Fibroblast of upper back skin (primary cell): ENCODE results near the gene ZNF618.
A peak's percentile ranks its signal among the peaks of the same experiment; 100 is the strongest.

Experiments used
- DNase-seq: peaks from one replicate; pipeline ENCODE4 v3.0.0-alpha.2; 2013

The ZNF618 gene

DNA sequence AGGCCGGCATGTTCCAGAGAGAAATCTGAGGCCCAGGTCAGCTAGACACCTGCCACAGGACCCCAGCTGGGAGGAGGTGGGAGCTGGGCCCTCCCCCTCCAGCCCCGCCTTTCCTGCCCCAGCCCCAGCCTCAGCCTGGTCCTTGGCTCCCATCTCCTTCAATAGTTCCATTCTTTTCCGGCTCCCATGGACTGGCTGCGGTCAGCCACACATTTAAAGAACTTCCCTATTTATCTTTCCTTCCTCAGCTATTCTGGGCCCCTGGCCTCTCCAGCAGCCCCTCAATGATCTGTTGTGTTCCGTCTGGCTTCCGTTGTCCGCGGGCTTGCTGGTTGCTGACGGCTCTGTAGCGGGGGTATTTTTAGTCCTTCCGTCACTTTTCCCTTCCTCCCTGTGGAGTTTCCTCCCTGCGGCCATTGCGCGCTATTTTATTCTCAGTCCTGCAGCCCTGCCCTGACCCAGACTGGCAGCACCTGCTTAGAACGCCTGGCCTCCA, 128.2 kb downstream of the ZNF618 start:
- no peak for DNase-seq

DNA sequence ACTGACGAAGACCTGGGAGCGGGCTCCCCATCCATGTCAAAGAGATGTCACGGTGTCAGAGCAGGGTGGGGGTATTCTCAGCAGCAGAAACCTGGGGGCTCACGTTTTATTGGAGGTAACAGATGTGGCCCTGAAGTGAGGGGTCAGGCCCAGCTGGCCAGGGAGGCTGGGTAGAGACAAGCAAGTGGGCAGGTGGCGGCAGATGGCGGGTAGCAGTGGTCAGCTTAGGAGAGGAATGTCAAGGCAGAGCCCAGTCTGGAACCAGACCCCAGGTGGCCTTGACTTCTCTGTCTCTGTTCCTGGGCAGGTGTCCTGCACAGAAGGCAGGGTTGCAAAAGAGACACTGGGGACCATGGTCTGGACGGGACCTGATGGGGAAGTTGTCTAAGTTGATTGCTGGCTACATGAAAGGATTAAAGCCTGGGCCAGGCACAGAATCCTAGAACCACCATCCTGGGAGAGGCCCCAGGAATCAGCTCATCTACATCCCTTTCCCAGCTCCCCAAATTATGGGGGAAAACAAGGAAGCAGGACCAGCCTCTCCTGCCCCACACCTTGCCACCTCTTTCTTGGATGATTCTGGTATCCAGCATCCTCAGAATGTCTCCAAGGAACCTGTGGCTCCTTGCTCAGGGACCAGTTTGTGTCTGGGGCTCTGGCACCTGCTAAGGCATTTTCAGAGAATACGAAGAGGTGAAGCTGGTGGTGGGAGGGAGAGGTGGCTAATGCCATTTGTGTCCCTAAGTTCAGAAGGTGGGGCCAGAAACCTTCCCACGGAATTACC, 129.5 kb downstream of the ZNF618 start:
- no peak for DNase-seq

DNA sequence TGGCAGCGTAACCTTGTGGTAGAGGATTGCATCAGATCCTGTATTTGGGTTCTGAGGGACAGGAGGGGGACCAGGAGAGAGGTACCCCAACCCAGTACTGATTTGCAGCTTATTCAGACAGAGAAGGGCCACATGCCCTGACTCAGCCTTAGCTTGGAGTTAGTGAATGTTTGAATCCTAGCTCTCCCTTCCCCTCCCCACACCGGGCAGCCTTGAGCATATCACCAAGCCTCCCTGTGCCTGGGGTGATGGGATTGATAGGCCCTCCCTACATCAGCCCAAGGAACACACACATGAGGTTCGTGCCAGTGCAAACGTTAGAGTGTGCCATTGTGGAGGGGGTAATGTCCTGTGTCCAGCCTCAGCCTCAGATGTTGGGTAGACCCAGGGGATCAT, 130.0 kb downstream of the ZNF618 start:
- no peak for DNase-seq

DNA sequence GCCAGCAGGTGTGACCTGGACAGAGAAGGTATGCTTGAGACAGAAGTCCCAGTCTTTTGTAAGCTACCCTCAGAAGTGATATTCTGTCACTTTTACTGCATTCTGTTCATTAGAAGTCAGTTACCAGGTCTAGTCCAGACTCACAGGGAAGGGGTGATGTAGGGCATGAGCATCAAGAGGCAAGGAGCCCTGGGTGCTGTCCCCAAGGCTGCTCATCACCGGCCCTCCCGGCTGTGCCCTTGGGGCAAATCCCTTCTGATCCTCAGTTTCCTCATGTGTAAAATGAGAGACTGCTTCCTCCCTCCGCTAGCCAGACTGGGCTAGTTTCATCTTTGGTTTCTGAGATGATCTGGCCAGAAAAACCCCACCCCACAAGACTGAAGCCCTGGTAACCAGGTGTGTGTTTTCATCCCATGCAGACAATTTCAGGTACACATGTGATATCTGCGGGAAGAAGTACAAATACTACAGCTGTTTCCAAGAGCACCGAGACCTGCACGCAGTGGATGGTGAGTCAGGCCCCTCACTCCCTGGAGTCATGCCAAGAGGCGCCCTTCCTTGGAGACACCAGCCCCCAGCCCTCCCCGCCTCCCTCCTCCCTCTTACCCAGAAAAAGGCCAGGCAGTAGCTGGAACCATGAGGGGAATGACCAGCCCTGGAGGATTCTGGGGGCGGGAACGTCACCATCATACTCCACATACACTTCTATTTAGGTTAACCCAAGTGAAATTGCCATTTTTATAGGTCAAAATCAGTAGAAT, 131.0 kb downstream of the ZNF618 start:
- no peak for DNase-seq

DNA sequence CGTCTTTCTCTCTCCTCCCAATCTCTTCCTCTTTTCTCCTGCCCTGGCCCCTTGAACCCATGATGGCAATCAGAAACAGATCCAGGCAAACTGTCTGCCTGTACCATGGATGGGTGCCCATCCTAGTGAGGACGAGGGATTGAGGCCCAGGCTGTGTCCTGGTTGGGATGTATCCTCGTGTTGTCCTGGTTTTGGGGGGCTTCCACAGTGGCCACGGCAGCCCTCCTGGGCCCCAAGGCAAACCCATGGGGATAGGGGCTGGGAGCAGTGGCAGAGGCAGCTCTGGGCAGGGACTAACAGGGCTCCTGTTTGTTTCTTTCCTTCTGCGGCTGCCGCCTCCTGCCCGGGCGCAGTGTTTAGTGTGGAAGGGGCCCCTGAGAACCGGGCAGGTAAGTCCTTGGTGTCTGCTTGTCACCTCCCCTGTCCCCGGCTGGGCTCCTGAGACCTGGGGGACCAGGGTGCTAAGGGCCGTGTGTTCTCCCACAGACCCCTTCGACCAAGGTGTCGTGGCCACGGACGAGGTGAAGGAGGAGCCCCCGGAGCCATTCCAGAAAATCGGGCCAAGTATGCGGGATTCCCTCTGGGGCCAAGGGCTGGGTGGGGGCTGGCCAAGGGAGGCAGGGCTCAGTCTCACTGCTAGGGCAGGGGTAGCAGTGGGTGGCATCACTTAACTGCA, 132.0 kb downstream of the ZNF618 start:
- no peak for DNase-seq

DNA sequence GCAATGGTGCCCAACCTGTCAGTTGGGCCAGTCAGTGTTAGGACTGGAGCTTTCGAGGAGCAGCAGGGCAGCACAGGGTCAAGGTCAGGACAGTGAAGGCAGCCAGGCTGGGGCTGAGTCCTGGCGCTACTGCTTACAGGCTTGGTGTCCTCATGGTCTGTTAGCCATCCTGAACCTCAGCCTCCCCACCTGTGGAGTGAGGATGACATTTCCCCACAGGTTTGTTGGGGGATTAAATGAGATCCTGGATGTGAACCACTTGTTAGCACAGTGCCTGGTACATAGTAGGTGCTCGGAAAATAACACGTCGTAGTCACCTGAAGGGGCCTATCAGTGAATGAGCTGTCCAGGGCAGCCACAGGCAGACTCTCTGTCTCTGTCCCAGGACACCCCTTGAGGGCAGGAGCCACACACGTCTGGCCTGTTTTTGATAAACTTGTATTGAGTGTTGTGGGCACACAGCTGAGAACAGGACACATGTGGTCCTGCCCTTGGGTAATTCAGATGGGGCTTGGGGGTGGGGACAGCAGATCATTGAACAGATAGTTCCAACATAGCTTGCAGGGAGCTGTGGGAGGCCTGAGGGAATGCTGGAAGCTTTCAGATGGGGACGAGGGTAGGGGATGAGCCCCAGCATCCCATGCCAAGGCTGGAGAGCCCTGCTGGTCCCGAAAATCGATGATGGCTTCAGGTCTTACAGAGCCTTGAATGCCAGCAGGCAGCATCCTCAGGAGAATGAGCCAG, 132.7 kb downstream of the ZNF618 start:
- no peak for DNase-seq

DNA sequence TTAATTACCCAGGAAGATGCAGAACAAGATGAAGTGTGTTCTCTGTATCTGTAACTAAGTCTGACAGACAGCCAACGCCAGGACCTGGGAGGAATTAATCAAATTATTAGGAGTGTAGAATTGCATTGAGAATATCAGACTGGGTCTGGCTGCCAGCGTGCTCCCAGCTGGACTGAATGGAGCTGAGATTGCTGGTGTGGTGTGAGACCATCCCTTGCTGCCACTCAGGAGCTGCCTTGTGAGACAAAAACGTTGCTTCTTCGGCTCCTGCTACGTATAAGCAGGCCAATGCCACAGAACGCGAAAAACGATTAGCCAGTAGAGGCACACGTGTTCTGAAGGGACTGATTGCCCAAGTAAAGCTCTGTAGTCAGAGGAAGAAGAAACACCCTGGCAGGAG, 135.2 kb downstream of the ZNF618 start:
- DNase-seq = no peak

DNA sequence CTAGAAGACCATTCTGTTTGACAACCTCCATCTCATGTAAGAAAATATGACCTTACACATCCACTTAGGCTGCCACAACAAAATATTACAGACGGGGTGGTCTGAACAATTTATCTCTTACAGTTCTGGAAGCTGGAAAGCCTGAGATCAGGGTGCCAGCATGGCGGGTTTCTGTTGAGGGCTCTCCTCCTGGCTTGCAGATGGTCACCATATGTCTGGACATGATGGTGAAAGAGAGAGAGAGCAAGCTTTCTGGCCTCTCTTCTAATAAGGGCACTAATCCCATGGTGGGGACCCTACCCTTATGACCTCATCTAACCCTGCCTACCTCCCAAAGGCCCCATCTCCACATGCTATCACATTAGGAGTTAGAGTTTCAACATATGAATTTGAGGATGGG, 136.0 kb downstream of the ZNF618 start:
- no peak for DNase-seq

DNA sequence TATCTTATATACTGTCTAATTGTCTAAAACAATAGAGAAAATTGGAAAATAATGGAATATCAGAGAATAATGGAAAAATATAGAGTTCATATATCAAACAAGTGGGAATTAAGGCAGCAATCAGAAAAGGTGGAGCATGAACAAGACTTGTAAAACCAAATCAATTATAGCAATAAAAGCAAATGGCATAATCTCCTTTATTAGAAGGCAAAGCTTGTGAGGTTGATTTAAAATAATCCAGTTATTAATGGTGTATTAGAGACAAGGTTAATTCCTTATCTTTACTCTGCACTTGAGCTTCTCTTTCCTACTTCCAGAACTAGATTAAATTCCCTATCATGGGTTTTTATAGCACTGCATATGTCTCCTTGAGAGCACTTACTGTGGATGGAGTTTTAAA, 137.9 kb downstream of the ZNF618 start:
- no peak for DNase-seq

DNA sequence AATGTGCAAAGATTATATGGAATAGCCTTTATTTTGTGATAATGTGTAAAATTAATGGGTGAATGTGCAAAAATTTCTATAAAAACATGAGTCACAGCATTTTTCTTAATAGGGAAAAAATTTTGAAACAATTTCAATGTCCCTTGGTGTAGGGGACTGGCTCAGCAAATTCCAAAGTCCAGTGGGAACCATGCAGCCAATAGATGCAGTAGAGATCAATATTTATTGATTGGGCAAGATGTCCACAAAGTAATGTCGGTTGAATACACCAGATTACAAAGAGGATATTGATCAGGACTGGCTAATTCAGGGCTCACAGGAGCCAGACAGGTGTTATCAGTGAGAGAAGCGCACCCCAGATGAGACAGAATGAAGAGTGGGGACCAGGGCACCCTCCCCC, 139.5 kb downstream of the ZNF618 start:
- no peak for DNase-seq

DNA sequence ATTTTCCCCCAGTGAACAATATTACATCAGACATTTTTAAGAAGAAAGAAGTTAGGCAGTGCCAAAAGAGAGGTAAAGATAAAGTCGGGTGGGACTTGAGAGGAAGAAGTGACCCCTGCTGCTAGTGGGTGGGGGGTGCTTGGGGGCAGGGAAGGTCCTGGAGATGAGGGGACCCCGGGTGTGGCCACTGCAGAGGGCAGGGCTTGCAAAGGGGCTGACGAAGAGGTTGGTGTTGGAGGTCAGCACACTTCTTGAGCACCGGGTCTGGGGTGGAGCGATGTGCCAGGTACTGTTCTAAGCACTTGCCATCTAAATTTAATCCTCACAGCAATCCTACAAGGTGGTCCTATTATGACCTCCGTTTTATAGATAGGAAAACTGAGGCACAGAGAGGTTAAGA, 140.0 kb downstream of the ZNF618 start:
- DNase-seq = no peak

DNA sequence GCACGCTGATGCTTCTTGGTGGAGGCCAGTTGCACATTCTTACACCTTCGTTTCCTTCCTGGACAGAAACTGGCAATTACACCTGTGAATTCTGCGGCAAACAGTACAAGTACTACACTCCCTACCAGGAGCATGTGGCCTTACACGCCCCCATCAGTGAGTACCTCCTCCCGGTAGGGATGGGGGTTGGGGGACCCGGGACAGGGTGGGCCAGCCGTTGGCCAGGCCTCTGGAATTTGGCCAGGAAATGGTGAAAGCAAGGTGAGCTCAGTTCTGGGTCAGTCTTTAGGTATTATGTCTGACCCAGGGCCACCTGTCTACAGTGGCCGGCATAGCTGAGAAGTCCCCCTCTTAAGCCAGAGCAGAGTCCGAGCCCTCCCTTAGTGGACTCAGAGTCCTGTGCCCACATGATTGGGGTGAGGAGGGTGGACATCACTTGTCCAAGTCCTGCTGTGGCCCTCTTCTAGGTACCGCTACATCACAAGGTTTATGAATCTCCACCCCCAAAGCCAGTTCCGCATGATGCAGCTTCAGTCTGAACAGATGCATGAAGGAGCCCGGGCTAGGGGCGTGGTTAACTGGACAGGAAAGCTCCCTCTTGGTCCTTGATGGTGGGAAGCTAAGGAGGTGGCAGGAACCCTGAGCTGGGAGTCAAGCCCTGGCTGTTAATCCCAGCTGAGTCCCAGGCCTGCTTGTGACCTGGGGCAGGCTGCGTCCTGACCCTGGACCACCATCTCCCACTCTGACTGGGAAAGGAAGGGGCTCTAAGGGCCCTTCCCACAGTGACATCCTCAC, 140.7 kb downstream of the ZNF618 start:
- DNase-seq = no peak

DNA sequence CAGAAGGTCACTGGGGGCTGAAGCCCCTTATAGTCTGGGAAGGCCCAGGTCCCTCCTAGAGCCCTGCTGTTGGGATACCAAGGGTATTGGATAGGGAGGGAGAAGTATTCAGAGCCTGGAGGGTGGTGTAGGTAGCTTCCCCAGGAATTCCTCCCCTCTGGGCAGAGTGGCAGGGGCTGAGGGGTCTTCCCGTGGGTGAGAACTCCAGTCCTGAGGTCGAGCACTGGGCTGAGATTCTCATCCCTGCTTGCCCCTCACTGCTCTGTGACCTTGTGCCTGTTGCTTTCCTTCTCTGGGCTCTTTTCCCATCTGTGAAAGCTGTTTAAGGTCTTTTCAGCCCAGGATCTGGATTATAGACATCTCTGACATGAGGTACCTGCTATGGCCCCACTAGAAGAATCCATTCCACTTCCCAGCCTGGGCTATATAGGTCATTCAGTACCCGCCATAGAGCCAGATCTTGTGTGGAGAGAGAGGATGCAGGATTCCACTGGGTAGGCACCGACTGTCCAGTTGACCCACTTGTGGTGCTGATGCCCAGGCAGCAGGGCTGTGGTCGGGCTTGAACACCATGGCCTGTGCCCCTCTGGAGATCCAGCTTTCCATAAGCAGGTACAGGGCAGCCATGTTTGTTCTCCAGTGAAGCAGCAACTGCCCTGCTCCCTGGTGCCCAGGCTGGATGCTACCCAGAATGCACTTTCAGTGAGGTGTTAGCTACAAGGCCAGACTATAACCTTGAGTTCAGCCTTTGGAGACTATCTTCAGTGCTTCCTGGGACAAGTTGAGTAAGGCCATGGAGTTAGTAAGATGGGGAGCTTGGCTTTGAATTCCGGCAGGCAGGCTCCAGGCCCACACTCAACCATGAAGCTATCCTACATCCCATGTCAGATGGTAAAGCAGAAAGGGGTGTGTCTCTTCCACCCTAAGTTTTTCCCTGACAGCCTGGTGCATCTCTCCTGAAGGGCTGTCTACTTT, 141.9 kb downstream of the ZNF618 start:
- no peak for DNase-seq

DNA sequence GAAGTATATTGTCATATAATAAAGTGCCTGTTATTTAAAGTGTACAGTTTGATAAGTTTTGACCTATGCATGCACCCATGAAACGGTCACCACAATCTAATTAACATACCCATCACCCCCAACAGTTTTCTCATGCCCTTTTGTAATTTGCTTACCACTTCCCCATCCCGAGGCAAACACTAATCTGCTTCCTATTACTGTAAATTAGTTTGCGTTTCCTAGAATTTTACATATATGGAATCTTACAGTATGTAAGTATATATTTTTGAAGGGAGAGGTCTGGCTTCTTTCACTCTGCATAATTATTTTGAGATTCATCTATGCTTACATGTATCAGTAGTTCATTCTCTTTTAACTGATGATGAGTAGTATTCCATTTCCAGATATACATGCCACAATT, 145.5 kb downstream of the ZNF618 start:
- DNase-seq = no peak

DNA sequence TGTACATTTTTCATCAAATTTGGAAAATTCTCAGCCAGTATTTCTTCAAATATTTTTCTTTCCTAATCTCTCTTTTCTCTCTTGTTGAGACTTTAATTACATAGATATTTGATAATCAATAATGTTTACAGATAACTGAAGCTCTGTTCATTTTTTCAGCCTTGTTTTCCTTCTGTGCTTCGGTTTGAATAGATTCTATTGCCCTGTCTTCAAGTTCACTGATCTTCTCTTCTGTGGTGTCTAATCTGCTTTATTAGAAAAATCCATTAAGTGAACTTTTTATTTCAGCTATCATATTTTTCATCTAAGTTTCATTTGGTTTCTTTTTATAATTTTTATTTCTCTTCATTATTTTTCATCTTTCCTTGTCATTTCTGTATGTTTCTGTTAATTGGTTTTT, 147.9 kb downstream of the ZNF618 start:
- no peak for DNase-seq

DNA sequence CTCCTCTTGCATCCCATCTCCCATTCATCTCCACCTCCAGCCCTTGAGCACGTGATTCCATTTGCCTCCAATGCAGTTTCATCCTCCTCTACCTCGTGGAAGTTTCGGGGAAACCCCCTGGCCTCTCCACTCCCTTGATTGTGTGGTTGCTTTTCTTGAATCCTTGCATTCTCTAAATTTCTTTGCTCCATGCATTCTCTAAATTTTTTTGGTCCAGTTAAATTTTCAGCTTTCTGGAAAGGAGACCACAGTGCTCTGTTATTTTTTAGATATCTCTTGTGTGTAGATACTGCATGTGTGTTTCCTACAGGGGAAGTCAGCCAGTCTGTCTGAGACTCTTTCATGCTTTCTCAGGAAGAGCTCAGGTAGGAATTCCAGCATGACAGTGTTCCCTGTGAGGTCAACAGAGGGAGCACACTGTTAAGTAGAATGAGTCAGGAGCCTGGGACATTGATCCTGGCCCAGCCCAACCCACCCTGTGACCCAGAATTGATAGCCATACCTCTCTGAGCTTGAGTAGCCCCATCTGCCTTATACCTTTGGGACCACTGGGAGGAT, 149.2 kb downstream of the ZNF618 start:
- DNase-seq = peak; percentile 37

DNA sequence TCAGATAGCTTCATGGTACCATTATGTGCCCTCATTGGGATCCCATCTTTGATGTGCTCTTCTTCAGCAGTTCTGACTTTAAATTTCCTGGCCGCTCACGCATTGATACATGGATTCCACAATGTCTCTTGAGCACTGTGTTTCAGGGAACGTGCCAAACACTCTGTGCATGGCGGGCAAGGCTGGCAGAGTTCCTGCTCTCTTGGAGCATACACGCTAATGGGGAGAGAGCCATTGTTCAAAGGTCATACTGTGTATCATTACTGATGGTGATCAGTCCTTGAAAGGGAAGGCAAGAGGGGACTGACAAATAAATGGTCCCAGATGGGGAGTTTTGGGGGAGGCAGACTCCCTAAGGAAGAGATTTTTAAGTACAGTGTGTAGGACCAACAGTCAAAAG, 149.7 kb downstream of the ZNF618 start:
- DNase-seq = no peak

DNA sequence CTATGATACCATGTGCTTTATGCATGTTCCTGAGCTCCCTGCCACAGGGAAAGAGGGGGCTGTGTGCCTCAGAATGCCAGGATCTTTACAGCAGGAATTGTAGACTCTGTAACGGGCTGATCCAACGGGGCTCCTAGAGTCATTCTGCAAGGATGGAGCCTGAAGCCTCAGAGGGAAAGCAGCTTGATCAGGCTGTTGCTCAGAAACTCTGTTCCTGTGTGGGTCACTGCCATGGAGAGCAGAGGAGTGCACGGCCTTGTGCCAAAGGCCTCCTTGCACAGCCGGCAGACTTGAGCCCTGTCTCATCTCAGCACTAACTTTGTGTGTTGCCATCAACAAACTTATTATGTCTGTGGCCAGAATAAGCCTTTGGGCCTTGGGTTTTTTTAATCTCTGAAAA, 150.2 kb downstream of the ZNF618 start:
- DNase-seq = no peak

DNA sequence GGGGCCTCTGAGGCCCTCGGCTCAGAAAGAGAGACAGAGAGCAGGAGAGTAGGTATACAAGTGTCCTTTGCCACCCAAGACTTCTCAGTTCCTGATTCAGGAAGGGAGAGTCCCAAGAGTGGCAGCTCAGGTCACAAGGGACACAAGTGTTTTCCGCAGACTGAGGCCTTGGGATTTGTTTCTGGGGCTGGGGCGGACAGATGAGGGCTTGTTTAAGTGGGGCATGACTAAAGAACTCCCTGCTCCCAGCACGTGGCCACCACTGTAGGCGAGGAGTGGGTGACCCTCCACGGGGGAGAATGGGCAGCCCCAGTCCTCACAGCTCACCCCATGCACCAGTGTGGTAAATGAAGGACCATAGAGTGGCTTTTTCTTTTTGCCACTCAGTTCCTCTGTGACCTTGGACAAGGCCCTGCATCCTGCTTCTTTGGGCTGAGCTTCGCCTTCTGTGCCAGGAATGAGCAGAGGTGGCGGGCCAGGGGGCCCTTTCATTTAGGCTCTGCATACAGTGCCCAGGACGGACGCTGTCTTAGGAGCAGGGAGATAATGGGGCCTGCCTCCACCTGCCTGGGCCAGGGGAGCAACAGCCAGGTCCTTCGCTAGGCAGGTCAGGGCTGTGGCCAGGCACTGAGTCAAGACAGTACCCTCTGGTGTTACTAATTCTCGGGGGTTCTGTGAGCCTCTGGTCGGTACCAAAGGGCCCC, 151.2 kb downstream of the ZNF618 start:
- no peak for DNase-seq

DNA sequence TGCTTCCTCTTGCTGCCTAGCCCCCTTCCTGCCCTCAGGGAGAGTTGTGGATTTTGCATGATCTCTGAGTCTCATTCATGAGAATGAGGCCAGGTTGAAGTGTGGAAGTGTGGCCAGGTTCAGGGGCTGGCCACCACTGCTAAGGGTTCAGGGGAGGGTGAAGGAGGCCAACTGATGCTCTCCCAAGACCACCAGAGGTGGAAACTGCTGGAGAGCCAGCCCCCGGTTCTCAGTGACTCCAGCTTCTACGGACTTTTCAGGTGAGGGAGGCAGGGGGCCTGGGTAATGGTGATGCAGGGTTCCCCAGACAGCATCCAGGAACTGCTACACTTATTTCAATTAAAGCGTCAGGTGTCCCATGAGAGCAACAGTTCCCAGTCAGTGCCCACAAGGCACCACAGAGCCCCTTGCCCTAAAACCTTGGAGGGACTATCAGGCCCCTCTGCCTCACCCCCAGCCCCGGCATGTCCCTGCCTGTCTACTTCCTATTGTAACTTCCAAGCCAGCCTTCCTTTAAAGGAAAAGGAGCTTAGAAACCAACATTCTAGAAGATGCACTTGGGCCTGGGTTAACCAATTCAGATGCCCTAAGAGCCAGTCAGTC, 151.9 kb downstream of the ZNF618 start:
- DNase-seq = no peak
